ENCODE results near the gene PSMC2. TPM values are rescaled to one million over a fixed set of nuclear protein-coding genes. Genes with fewer than 3 reads are reported as not detected.

PSMC2 gene
- 141 to 194 TPM (median 148 TPM) in 5 replicates for total RNA-seq (2022; extraction: Qiagen RNA extraction)

GRCh38 chr7:103347507-103348267 is at the start of gene PSMC2:
Gene PSMC2 (plus strand): TSS chr7:103347643. CDS start chr7:103347712, 69 bp downstream.

GRCh38 chr7:103344453-103345149 is 2.8 kb upstream of the PSMC2 start, which contains the start of gene DNAJC2:
Gene DNAJC2 (minus strand): TSS chr7:103344767. CDS start chr7:103344622, 145 bp downstream.

Other genes with a start within 250 kb of the PSMC2 start
- gene NAPEPLD, start 198.5 kb upstream of the PSMC2 start, total RNA-seq (2022; extraction: Qiagen RNA extraction), result 3.0 to 4.0 TPM (median 3.3 TPM) in 5 replicates
- 61.9 to 77.2 TPM (median 63.0 TPM) in 5 replicates for gene PMPCB, start 50.2 kb upstream of the PSMC2 start, total RNA-seq (2022; extraction: Qiagen RNA extraction)
- gene DNAJC2, start 2.9 kb upstream of the PSMC2 start, total RNA-seq (2022; extraction: Qiagen RNA extraction), result 32.7 to 43.6 TPM (median 36.8 TPM) in 5 replicates
- not detected in 5 replicates for gene SLC26A5, start 98.6 kb downstream of the PSMC2 start, total RNA-seq (2022; extraction: Qiagen RNA extraction)